H9 (cell line): ENCODE data around the gene MIAT. TPM values are rescaled to one million over a fixed set of nuclear protein-coding genes. Genes with fewer than 3 reads are reported as not detected.

Experiments
- DNase-seq: peaks from one replicate; pipeline ENCODE4 v3.0.0-alpha.2; 2017
- H2AFZ ChIP-seq: one replicate; pipeline ENCODE4 v1.6.1; 2013; ENCODE audit warnings: mild to moderate bottlenecking, low read length, control low read depth, moderate library complexity
- H2AK5ac ChIP-seq: 2 replicates; pipeline ENCODE4 v1.6.1; 2013; ENCODE audit warnings: low read length, control low read depth, mixed read lengths; ENCODE audit not compliant: insufficient read length
- H2BK120ac ChIP-seq: one replicate; pipeline ENCODE4 v1.6.1; 2013; ENCODE audit warnings: low read depth, mild to moderate bottlenecking, low read length, control low read depth, inconsistent platforms; ENCODE audit not compliant: poor library complexity, severe bottlenecking
- H2BK12ac ChIP-seq: 2 replicates; pipeline ENCODE4 v1.6.1; 2013; ENCODE audit warnings: low read length, control low read depth, mixed read lengths, low read depth; ENCODE audit not compliant: insufficient read length
- H2BK15ac ChIP-seq: 2 replicates; pipeline ENCODE4 v1.6.1; 2013; ENCODE audit warnings: low read depth, low read length, control low read depth
- H2BK20ac ChIP-seq: one replicate; pipeline ENCODE4 v1.6.1; 2013; ENCODE audit warnings: low read depth, mild to moderate bottlenecking, low read length, control low read depth, inconsistent platforms; ENCODE audit not compliant: poor library complexity, severe bottlenecking
- H2BK5ac ChIP-seq: 2 replicates; pipeline ENCODE4 v1.6.1; 2013; ENCODE audit warnings: low read length, control low read depth, mixed read lengths; ENCODE audit not compliant: insufficient read length
- H3K14ac ChIP-seq: 2 replicates; pipeline ENCODE4 v1.6.1; 2013; ENCODE audit warnings: low read length, control low read depth; ENCODE audit not compliant: insufficient read depth
- H3K18ac ChIP-seq: 2 replicates; pipeline ENCODE4 v1.6.1; 2013; ENCODE audit warnings: low read depth, mild to moderate bottlenecking, mixed read lengths, low read length, control low read depth; ENCODE audit not compliant: insufficient read length
- H3K23ac ChIP-seq: 2 replicates; pipeline ENCODE4 v1.6.1; 2013; ENCODE audit warnings: low read length, control low read depth, mixed read lengths, low read depth; ENCODE audit not compliant: insufficient read length
- H3K23me2 ChIP-seq: 2 replicates; pipeline ENCODE4 v1.6.1; 2013; ENCODE audit warnings: low read depth, mild to moderate bottlenecking, mixed read lengths, low read length, control low read depth; ENCODE audit not compliant: insufficient read length, poor library complexity, severe bottlenecking
- H3K27ac ChIP-seq: 2 replicates; pipeline ENCODE4 v1.5.1; 2013; ENCODE audit warnings: low read length, control low read depth, mixed read lengths, low read depth; ENCODE audit not compliant: insufficient read length
- H3K27me3 ChIP-seq: 2 replicates; pipeline ENCODE4 v1.6.1; 2013; ENCODE audit warnings: low read length, control low read depth, inconsistent platforms; ENCODE audit not compliant: insufficient read depth
- H3K4ac ChIP-seq: 2 replicates; pipeline ENCODE4 v1.6.1; 2013; ENCODE audit warnings: low read depth, mild to moderate bottlenecking, control low read depth, inconsistent platforms, low read length, moderate library complexity
- H3K4me1 ChIP-seq: 2 replicates; pipeline ENCODE4 v1.6.1; 2013; ENCODE audit warnings: low read length, control low read depth, inconsistent platforms; ENCODE audit not compliant: insufficient read depth
- H3K4me2 ChIP-seq: 2 replicates; pipeline ENCODE4 v1.6.1; 2013; ENCODE audit warnings: low read length, control low read depth, mixed read lengths; ENCODE audit not compliant: insufficient read length, insufficient read depth
- H3K56ac ChIP-seq: 2 replicates; pipeline ENCODE4 v1.6.1; 2013; ENCODE audit warnings: low read depth, mild to moderate bottlenecking, mixed read lengths, low read length, control low read depth; ENCODE audit not compliant: insufficient read length
- H3K79me1 ChIP-seq: 2 replicates; pipeline ENCODE4 v1.6.1; 2013; ENCODE audit warnings: low read depth, mild to moderate bottlenecking, moderate library complexity, low read length, control low read depth, inconsistent platforms; ENCODE audit not compliant: insufficient read depth, poor library complexity, severe bottlenecking
- H3K79me2 ChIP-seq: 2 replicates; pipeline ENCODE4 v1.6.1; 2013; ENCODE audit warnings: low read length, control low read depth, inconsistent platforms; ENCODE audit not compliant: insufficient read depth
- H3K9ac ChIP-seq: 2 replicates; pipeline ENCODE4 v1.6.1; 2013; ENCODE audit warnings: low read length, control low read depth, mixed read lengths; ENCODE audit not compliant: insufficient read length; ENCODE audit errors: extremely low read depth
- H3K9me3 ChIP-seq: one replicate; pipeline ENCODE4 v1.6.1; 2013; ENCODE audit warnings: low read depth, low read length, inconsistent platforms; ENCODE audit not compliant: control insufficient read depth
- H3T11ph ChIP-seq: one replicate; pipeline ENCODE4 v1.6.1; 2013; ENCODE audit warnings: mild to moderate bottlenecking, low read length, control low read depth, inconsistent platforms
- H4K20me1 ChIP-seq: one replicate; pipeline ENCODE4 v1.6.1; 2013; ENCODE audit not compliant: control insufficient read depth, insufficient read length, insufficient read depth
- H4K5ac ChIP-seq: 2 replicates; pipeline ENCODE4 v1.6.1; 2013; ENCODE audit warnings: low read depth, mild to moderate bottlenecking, mixed read lengths, low read length, control low read depth; ENCODE audit not compliant: insufficient read length
- H4K8ac ChIP-seq: replicated peaks from 2 replicates; pipeline ENCODE4 v1.6.1; 2013; ENCODE audit warnings: low read length, control low read depth, mixed read lengths, low read depth; ENCODE audit not compliant: insufficient read length
- H4K91ac ChIP-seq: 2 replicates; pipeline ENCODE4 v1.6.1; 2013; ENCODE audit warnings: low read depth, mild to moderate bottlenecking, moderate library complexity, mixed read lengths, low read length, control low read depth; ENCODE audit not compliant: insufficient read length
- H3K27ac Mint-ChIP-seq, 3 experiments: 2 replicates in 2 of 3; 3 replicates in 1 of 3; pipeline ENCODE4 v1.8.0; 2020 to 2021; ENCODE audit warnings: mixed read lengths in 3 of 3, mild to moderate bottlenecking in 1 of 3, moderate library complexity in 1 of 3
- H3K27me3 Mint-ChIP-seq: 2 replicates; pipeline ENCODE4 v1.8.0; 2021; ENCODE audit warnings: low read depth, mild to moderate bottlenecking, moderate library complexity, mixed read lengths
- H3K36me3 Mint-ChIP-seq, 3 experiments: 2 replicates in 2 of 3; 3 replicates in 1 of 3; pipeline ENCODE4 v1.8.0; 2020 to 2021; ENCODE audit warnings: low read depth in 3 of 3, mixed read lengths in 3 of 3; ENCODE audit not compliant: insufficient read depth in 1 of 3
- H3K4me1 Mint-ChIP-seq, 2 experiments: 2 replicates each; pipeline ENCODE4 v1.8.0; 2020; ENCODE audit warnings: mixed read lengths in 2 of 2
- H3K4me3 Mint-ChIP-seq, 2 experiments: 2 replicates in 1 of 2; 3 replicates in 1 of 2; pipeline ENCODE4 v1.8.0; 2020 to 2021; ENCODE audit warnings: mild to moderate bottlenecking in 2 of 2, mixed read lengths in 2 of 2, moderate library complexity in 1 of 2
- H3K9me3 Mint-ChIP-seq, 2 experiments: 2 replicates in 1 of 2; 3 replicates in 1 of 2; pipeline ENCODE4 v1.8.0; 2020; ENCODE audit warnings: mild to moderate bottlenecking in 2 of 2, mixed read lengths in 2 of 2, moderate library complexity in 1 of 2
- WGBS: extraction: QIAGEN DNeasy Blood & Tissue Kit; methylation state at CpG from one replicate; pipeline ENCODE4 v1.1.7; 2013; ENCODE audit warnings: missing lambda C conversion rate, low lambda C conversion rate, mixed read lengths; ENCODE audit not compliant: insufficient read length; ENCODE audit errors: extremely low coverage; 5-methylcytosine and 5-hydroxymethylcytosine counted together
- total RNA-seq: library from RNA; stranded (reverse); gene quantifications from 2 replicates; pipeline ENCODE4 v1.2.1, GENCODE V29; 2021
- TF ChIP-seq, protein P1 (sequence below): fragments of 200-600 bp; sonication (generic); conservative IDR thresholded peaks from 3 replicates; pipeline ENCODE4 v1.8.0; 2021; ENCODE audit warnings: antibody characterized with exemption, mild to moderate bottlenecking

Gene MIAT
- total RNA-seq, 1 experiment from 2014 or later = 85.6 TPM

DNA sequence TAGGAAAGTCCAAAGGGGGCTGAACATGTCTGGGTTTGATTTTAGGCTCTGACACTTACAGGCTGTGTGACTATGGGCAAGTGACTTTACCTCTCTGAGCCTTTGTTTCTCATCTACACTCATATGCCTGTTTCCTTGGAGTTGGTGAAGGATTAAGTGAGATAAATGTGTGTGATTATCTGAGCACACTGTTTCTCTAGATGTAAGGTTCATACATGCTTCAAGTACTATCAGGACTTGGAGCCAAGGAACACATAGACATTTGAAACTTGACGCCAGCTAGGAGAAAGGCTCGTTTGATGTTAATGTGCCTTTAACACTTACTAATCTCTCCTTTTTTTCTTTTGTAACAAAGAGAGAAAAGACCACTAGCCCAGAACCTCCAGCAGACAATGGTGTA lies 49.3 kb upstream of the MIAT start:
- no peaks in the 10 kb centered on the region for H3K79me2 ChIP-seq
- no peak overlapping the region for H4K91ac ChIP-seq
- H3K14ac ChIP-seq = no peak overlapping the region
- peaks cover 12% of the 10 kb centered on the region; the same call in 1 of the 2 replicates for H3K4me1 ChIP-seq
- no peaks in the 10 kb centered on the region; a peak in 1 of 7 replicates for H3K36me3 Mint-ChIP-seq
- no peak overlapping the region for H3K56ac ChIP-seq
- no peak overlapping the region for H3K4ac ChIP-seq
- no peaks in the 10 kb centered on the region for H3K9me3 ChIP-seq
- TF ChIP-seq, protein P1, sequence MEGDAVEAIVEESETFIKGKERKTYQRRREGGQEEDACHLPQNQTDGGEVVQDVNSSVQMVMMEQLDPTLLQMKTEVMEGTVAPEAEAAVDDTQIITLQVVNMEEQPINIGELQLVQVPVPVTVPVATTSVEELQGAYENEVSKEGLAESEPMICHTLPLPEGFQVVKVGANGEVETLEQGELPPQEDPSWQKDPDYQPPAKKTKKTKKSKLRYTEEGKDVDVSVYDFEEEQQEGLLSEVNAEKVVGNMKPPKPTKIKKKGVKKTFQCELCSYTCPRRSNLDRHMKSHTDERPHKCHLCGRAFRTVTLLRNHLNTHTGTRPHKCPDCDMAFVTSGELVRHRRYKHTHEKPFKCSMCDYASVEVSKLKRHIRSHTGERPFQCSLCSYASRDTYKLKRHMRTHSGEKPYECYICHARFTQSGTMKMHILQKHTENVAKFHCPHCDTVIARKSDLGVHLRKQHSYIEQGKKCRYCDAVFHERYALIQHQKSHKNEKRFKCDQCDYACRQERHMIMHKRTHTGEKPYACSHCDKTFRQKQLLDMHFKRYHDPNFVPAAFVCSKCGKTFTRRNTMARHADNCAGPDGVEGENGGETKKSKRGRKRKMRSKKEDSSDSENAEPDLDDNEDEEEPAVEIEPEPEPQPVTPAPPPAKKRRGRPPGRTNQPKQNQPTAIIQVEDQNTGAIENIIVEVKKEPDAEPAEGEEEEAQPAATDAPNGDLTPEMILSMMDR = no peak
- H3K4me2 ChIP-seq = no peak overlapping the region
- no peak overlapping the region for H3K18ac ChIP-seq
- H3K27me3 Mint-ChIP-seq = peaks cover 32% of the 10 kb centered on the region
- no peak overlapping the region for H4K5ac ChIP-seq
- no peak overlapping the region for H3T11ph ChIP-seq
- H2BK12ac ChIP-seq = no peak overlapping the region
- no CpG with 5 or more reads among the region's 2 CpGs for whole genome bisulfite sequencing
- H3K27ac ChIP-seq = no peak overlapping the region
- peaks cover 6% of the 10 kb centered on the region; the same call in 1 of the 2 replicates for H3K27me3 ChIP-seq
- no peak overlapping the region for H2AK5ac ChIP-seq
- no peak overlapping the region for H2BK20ac ChIP-seq
- no peak overlapping the region for H2BK120ac ChIP-seq
- H2BK15ac ChIP-seq = no peak overlapping the region
- H3K79me1 ChIP-seq = no peaks in the 10 kb centered on the region
- peaks cover 42 to 43% of the 10 kb centered on the region in 2 experiments for H3K4me1 Mint-ChIP-seq
- no peak for DNase-seq
- no peak overlapping the region for H3K9ac ChIP-seq
- H2AFZ ChIP-seq = no peak overlapping the region
- no peak overlapping the region; a peak in 1 of 5 replicates for H3K4me3 Mint-ChIP-seq
- no peaks in the 10 kb centered on the region for H3K23me2 ChIP-seq
- no peaks in the 10 kb centered on the region; a peak in 1 of 5 replicates for H3K9me3 Mint-ChIP-seq
- H4K20me1 ChIP-seq = no peaks in the 10 kb centered on the region
- no peak overlapping the region for H2BK5ac ChIP-seq
- H3K27ac Mint-ChIP-seq = peak overlapping the region in 1 of 3 experiments; percentile 57; a peak in 1 of 7 replicates
- H4K8ac ChIP-seq = no peak overlapping the region
- no peak overlapping the region for H3K23ac ChIP-seq
